Cerebellar cortex (tissue), 1 donor: ENCODE measurements around the gene PDZD2.
"Not testable (repeated sequence)": the region's sequence is repeated elsewhere in the genome, so short reads cannot be mapped to it uniquely, and the experiment has no call there.

ENCODE experiments used
- DNase-seq: peaks from one replicate; pipeline ENCODE4 v3.0.0-alpha.2; 2015; ENCODE audit warnings: low spot score

PDZD2 gene

DNA sequence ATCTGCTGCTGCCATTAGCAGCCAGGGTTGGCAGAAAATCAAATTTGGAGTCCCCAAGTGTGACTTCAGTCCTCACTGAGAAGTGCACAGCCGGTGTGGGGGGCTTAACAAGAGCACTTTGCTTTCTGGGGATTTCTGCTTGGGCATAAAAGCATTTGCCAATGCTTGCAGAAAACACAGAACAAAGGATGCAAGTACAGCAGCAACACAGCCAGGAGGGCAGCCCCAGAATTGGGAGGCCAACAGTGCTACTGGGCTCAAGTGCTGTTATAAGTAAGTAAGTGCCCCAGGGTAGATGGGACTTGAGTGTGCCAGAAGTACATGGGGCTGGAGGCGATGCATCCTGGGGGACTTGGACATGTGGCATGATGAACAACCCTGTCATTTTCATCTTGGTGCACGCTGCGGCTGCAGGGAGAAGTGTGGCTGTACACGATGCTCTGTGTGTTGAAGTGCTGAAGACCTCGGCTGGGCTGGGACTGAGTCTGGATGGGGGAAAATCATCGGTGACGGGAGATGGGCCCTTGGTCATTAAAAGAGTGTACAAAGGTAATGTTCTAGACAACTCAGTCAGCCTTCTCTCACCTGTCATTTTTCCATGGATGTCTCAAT is 461.9 kb downstream of the PDZD2 start:
- no peak for DNase-seq

GRCh38 chr5:32102254-32102986 is 463.5 kb downstream of the PDZD2 start:
- DNase-seq, result no peak

DNA sequence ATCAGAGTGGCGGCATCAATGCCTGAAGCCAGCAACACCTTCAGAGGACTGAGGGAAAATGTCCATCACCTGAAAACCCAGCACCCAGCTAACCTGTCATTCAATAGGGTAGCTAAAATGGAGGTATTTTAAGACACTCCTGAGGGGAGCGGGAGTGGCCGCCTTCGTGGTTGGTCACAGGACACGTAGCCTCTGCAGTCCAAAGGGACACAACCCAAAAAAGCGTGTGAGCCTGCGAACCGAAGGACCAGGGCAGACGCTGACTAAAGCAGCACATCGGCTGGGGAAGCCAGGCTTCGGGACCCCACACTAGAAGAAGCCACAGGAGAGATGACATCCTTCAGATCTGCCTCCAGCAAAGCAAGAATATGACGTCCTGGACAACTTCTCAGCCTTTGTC is 464.6 kb downstream of the PDZD2 start:
- no peak for DNase-seq

DNA sequence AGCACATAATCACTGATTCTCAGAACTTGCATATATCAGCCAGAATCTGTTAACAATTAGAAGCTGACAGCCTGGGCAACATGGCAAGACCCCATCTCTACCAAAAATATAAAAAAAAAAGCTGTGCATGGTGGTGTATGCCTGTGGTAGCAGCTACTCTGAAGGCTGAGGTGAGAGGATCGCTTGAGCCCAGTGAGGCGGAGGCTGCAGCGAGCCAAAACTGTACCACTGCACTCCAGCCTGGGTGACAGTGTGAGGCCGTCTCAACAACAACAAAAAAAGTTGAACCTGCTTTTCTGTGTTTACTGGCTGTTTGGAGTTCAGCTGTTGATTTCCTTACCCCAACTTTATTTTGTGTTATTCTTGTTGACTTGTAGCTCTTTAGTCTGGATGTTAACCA is 468.4 kb downstream of the PDZD2 start:
- no peak for DNase-seq

DNA sequence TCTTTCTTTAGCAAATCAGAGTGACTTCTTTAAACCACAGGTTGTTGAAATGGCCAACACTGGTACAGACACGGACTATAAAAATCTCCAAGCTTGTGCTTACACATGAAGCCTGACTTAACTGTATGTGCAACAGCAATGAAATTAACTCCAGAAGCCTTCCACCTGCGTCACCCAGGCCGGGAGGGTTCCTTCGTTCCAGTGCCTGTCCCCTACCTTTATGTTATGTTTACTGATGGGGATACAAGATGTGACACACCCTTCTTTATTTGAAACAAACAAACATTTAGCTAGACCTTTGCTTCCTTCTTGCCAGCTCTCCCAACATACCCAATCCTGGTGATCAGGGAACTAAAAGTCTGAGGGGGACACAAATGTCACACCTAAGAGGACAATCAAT is 469.2 kb downstream of the PDZD2 start:
- DNase-seq, result no peak

- no peak for DNase-seq
These were observed 470.3 kb downstream of the PDZD2 start for GRCh38 chr5:32109236-32109635.

- DNase-seq, result no peak
These were observed 471.3 kb downstream of the PDZD2 start for GRCh38 chr5:32110111-32110696.

- DNase-seq, result no peak
These were observed 477.1 kb downstream of the PDZD2 start for GRCh38 chr5:32115985-32116384.

GRCh38 chr5:32116574-32117313 is 477.8 kb downstream of the PDZD2 start:
- DNase-seq, result no peak

GRCh38 chr5:32118922-32119321 is 480.0 kb downstream of the PDZD2 start:
- DNase-seq, result not testable (repeated sequence)

DNA sequence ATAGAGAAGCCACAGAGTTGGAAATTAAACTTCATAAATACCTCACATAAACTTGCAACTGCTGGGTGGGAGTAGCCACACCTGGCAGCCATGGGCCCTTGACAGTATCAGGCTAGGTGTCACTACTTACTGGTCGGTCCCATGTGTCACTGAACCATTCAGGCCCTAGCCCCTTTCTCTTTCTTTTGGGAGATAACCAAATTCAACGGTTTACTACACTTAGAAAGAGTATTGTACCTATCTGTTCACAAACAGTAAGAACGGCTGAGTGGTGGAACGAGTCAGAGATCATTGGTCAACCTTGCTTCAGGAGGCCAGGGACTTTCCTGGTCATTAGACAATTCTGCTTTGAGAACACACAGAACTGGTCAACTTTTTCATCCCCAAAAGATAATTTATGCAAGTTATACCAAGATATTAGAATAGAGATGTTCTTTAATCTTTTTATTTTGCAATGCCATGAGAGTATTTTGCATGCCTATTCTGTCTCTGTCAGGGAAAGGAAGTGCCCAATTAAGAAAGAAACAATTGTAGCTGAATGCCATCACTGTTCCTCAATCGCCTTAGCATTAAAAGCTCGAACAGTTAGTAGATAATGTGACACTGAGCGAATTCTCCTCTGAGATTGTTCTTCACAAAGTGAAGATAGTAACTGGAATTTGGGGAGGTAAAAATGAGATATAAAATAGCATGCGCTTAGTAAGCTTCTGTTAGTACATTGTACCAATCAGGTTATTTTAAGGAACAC is 484.3 kb downstream of the PDZD2 start:
- no peak for DNase-seq

GRCh38 chr5:32123889-32124676 is 485.2 kb downstream of the PDZD2 start:
- DNase-seq, result no peak

- no peak for DNase-seq
These were observed 487.8 kb downstream of the PDZD2 start for GRCh38 chr5:32126691-32127090.

GRCh38 chr5:32127711-32128110 is 488.8 kb downstream of the PDZD2 start:
- no peak for DNase-seq

DNA sequence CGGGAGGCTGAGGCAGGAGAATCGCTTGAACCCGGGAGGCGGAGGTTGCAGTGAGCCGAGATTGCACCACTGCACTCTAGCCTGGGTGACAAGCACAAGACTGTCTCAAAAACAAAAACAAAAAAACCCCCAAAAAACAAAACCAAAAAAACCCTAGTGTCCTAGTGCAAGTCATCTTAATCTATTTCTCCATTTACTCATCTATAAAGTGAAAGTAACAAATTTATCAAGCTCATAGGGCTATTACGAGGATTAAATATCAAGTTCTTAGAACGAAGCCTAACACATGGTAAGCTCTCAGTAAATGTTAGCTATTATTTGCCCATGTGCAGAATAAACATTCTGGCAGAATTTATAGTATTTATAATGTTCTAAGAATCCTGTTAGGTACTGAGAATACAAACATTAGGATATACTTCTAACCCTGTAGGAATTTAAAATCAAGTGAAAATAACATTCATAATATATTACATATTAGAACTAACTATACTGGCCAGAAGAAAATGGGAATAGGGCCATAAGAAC is 490.2 kb downstream of the PDZD2 start:
- DNase-seq, result no peak

GRCh38 chr5:32130865-32131264 is 491.9 kb downstream of the PDZD2 start:
- DNase-seq, result no peak

- no peak for DNase-seq
These were observed 492.7 kb downstream of the PDZD2 start for GRCh38 chr5:32131604-32132003.

- DNase-seq, result no peak
These were observed 493.8 kb downstream of the PDZD2 start for GRCh38 chr5:32132757-32133156.

- no peak for DNase-seq
These were observed 496.2 kb downstream of the PDZD2 start for GRCh38 chr5:32135086-32135485.

DNA sequence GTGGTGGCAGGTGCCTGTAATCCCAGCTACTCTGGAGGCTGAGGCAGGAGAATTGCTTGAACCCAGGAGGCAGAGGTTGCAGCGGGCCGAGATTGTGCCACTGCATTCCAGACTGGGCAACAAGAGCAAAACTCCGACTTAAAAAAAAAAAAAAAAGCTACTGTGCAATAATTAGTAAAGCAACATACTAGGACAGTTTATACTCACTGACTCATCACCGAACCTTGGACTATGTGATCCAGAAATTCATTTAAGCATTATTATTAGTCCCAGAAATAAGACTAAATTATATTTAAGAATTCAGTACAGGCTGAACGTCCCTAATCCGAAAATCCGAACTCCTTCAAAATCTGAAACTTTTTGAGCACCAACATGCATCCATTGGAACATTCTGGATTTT is 497.4 kb downstream of the PDZD2 start:
- no peak for DNase-seq
